ENCODE data around the gene MZB1. TPM values are rescaled to one million over a fixed set of nuclear protein-coding genes. Genes with fewer than 3 reads are reported as not detected.

The MZB1 gene
- total and polyA plus RNA-seq, 2 of the 8 experiments (the other 6 are each of a cell fraction or from before 2014, with no cell fraction given), result 0.39 to 0.47 TPM

DNA sequence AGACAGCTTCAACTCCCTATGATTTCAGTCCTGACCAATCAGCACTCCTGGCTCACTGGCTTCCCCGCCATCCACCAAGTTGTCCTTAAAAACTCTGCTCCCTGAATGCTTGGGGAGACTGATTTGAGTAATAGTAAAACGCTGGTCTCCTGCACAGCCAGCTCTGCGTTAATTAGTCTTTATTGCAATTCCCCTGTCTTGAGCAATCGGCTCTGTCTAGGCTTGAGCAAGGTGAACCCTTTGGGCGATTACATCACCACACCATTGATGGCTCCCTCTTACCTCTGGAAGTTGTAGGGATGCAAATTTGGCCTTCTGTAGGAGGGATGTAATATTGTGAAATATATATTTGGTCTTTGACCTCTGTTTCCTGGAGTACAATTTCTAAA lies 3.7 kb downstream of the MZB1 start:
- CTCF ChIA-PET (ENCODE audit: partially characterized antibody), result interaction anchor here (1.1 to 2.7 kb wide), 2 partner anchors 17 to 218 kb away, joined by 5 to 15 read pairs; no protein-coding TSS in a partner anchor
- DNase-seq (ENCODE audit: low read depth in 1 of 2, low spot score in 2 of 2), result no peak
- no peaks in the 10 kb centered on the region for H3K23me2 ChIP-seq (ENCODE audit: low read depth, low read length)

More for the DNA sequence above, 3.7 kb downstream of the MZB1 start:
- H2BK120ac ChIP-seq (replicated peaks; ENCODE audit: low read depth, low read length), result no peak overlapping the region
- H3K27ac ChIP-seq (ENCODE audit: low read depth, low read length), result no peak overlapping the region
- no peak overlapping the region for H2BK15ac ChIP-seq (ENCODE audit: low read length)
- H3K79me1 ChIP-seq (ENCODE audit: low read depth, low read length), result no peaks in the 10 kb centered on the region; the same call in 1 of the 2 replicates
- peaks cover 0 to 2% of the 10 kb centered on the region in 2 experiments for H4K20me1 ChIP-seq (replicated peaks in 1 of 2; ENCODE audit: control insufficient read depth in 1 of 2, insufficient read depth in 2 of 2, low read length in 2 of 2)
- no peak overlapping the region for H4K5ac ChIP-seq (ENCODE audit: insufficient read length, low read depth, low read length)
- H3K79me2 ChIP-seq (ENCODE audit: control insufficient read depth in 1 of 2, insufficient read depth in 2 of 2, low read length in 2 of 2), result no peaks in the 10 kb centered on the region
- H2AK5ac ChIP-seq (ENCODE audit: low read depth, low read length), result no peak overlapping the region
- no peak overlapping the region; the same call in 1 of the 2 replicates for H2BK5ac ChIP-seq (ENCODE audit: low read depth, low read length)
- no peak overlapping the region for H4K91ac ChIP-seq (replicated peaks; ENCODE audit: insufficient read length, low read length)
- H4K8ac ChIP-seq (ENCODE audit: extremely low read depth, insufficient read depth, low read length), result no peak overlapping the region
- no peaks in the 10 kb centered on the region for H3K27me3 ChIP-seq (replicated peaks in 1 of 4; ENCODE audit: control insufficient read depth in 3 of 4, extremely low read depth in 1 of 4, insufficient read depth in 3 of 4, low read length in 3 of 4)
- peaks cover 3 to 12% (median 8%) of the 10 kb centered on the region in 4 experiments for H3K4me1 ChIP-seq (replicated peaks in 1 of 4; ENCODE audit: control insufficient read depth in 3 of 4, insufficient read depth in 4 of 4, low read length in 3 of 4)
- no peak overlapping the region for H3K9ac ChIP-seq (replicated peaks in 1 of 4; ENCODE audit: extremely low read depth in 1 of 4, low read depth in 3 of 4, low read length in 3 of 4)
- no peak overlapping the region for H3K14ac ChIP-seq (ENCODE audit: insufficient read length)
- no peak overlapping the region for H3K56ac ChIP-seq (replicated peaks; ENCODE audit: insufficient read length, low read depth, low read length)
- H3K4ac ChIP-seq (replicated peaks; ENCODE audit: insufficient read length, low read depth, low read length), result no peak overlapping the region
- TF ChIP-seq HDAC2 (IDR thresholded peaks at IDR 0.05; ENCODE audit: borderline replicate concordance in 1 of 2, low read depth in 2 of 2, low read length in 2 of 2) (no peak), PHF8 (conservative IDR thresholded peaks at IDR 0.05; ENCODE audit: low read depth, low read length) (no peak), SAP30 (IDR thresholded peaks at IDR 0.05; ENCODE audit: insufficient read depth, insufficient replicate concordance, low read length) (no peak), GTF2F1 (IDR thresholded peaks at IDR 0.05; ENCODE audit: borderline replicate concordance, low read depth, low read length) (no peak), BRCA1 (IDR thresholded peaks at IDR 0.05; ENCODE audit: low read depth, low read length) (no peak), POLR2A (IDR thresholded peaks at IDR 0.05; ENCODE audit: control extremely low read depth in 1 of 2, low read depth in 2 of 2, low read length in 2 of 2) (no peak), CREB1 (IDR thresholded peaks at IDR 0.05) (no peak), ZNF274 (IDR thresholded peaks at IDR 0.05; ENCODE audit: borderline replicate concordance, extremely low read depth, low read length) (no peak), YY1 (IDR thresholded peaks at IDR 0.05; ENCODE audit: low read depth, low read length) (no peak), SP2 (IDR thresholded peaks at IDR 0.05; ENCODE audit: low read length) (no peak), CHD2 (IDR thresholded peaks at IDR 0.05; ENCODE audit: low read length) (no peak), CBX8 (IDR thresholded peaks at IDR 0.05; ENCODE audit: borderline replicate concordance, low read depth, low read length) (no peak)
- TF ChIP-seq, protein P1, sequence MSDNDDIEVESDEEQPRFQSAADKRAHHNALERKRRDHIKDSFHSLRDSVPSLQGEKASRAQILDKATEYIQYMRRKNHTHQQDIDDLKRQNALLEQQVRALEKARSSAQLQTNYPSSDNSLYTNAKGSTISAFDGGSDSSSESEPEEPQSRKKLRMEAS (IDR thresholded peaks at IDR 0.05), result no peak
- TF ChIP-seq, protein P2, sequence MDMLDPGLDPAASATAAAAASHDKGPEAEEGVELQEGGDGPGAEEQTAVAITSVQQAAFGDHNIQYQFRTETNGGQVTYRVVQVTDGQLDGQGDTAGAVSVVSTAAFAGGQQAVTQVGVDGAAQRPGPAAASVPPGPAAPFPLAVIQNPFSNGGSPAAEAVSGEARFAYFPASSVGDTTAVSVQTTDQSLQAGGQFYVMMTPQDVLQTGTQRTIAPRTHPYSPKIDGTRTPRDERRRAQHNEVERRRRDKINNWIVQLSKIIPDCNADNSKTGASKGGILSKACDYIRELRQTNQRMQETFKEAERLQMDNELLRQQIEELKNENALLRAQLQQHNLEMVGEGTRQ (IDR thresholded peaks at IDR 0.05; ENCODE audit: low read length), result no peak
- no peaks in the 10 kb centered on the region for H3K36me3 ChIP-seq (ENCODE audit: control insufficient read depth in 2 of 4, insufficient read depth in 4 of 4, low read length in 3 of 4)
- H2AFZ ChIP-seq (ENCODE audit: low read length), result no peak overlapping the region
- H2BK12ac ChIP-seq (ENCODE audit: low read depth, low read length), result no peak overlapping the region
- H3K23ac ChIP-seq (ENCODE audit: insufficient read length), result no peak overlapping the region
- POLR2A ChIA-PET (ENCODE audit: partially characterized antibody), result interaction anchor here (0.7 to 3.6 kb wide), 5 partner anchors 10 to 103 kb away, joined by 3 to 16 read pairs (median 3); no protein-coding TSS in a partner anchor
- no peak overlapping the region for H3K4me2 ChIP-seq (ENCODE audit: insufficient read depth in 1 of 2, low read depth in 2 of 2, low read length in 2 of 2)
- no peak overlapping the region for H3K18ac ChIP-seq (ENCODE audit: extremely low read depth, low read length)
- no peak overlapping the region for H3K4me3 ChIP-seq (ENCODE audit: extremely low read depth in 1 of 4, insufficient read depth in 2 of 4, low read depth in 3 of 4, low read length in 4 of 4)
- no peaks in the 10 kb centered on the region for H3K9me3 ChIP-seq (ENCODE audit: insufficient read depth in 2 of 2, low read depth in 1 of 2, low read length in 1 of 2)
- no peak overlapping the region for H2BK20ac ChIP-seq (ENCODE audit: low read length)
- 93% methylated on average over 5 of the region's 5 CpGs; no CpG with 5 or more reads in 1 of the 2 experiments for WGBS, 2 experiments (ENCODE audit: extremely low coverage in 1 of 2, insufficient coverage in 1 of 2, insufficient read length in 1 of 2, insufficient replicate concordance in 2 of 2, low coverage in 1 of 2, low lambda C conversion rate in 2 of 2, missing lambda C conversion rate in 1 of 2)
- FAIRE-seq, result no peak
